ENCODE measurements around the gene PIK3CB. TPM values are rescaled to one million over a fixed set of nuclear protein-coding genes. Genes with fewer than 3 reads are reported as not detected.

PIK3CB gene
- total RNA-seq, 6 experiments from 2014 or later, result 12.6 to 18.3 (median 15.8) TPM

GRCh38 chr3:138875754-138876664, 41.3 kb upstream of the PIK3CB start:
- H3K27me3 Mint-ChIP-seq (ENCODE audit: insufficient read depth), result no peaks in the 10 kb centered on the region
- no peak for DNase-seq
- H3K36me3 Mint-ChIP-seq (ENCODE audit: low read depth), result 0 out of 2 replicates have a peak, but pooled peaks cover 14% of the 10 kb centered on the region
- H3K9me3 Mint-ChIP-seq, result peaks cover 11% of the 10 kb centered on the region
- H3K27ac Mint-ChIP-seq, result no peak overlapping the region
- TF ChIP-seq CTCF (IDR thresholded peaks at IDR 0.05), result no peak
- H3K4me3 Mint-ChIP-seq, result no peak overlapping the region
- H3K4me1 Mint-ChIP-seq (ENCODE audit: low read depth), result no peaks in the 10 kb centered on the region; the same call in 1 of the 2 replicates

- no peak for DNase-seq
- no peak overlapping the region for H3K27ac Mint-ChIP-seq
- no peak overlapping the region for H3K4me3 Mint-ChIP-seq
- no peaks in the 10 kb centered on the region for H3K27me3 Mint-ChIP-seq (ENCODE audit: insufficient read depth)
- peaks cover 11% of the 10 kb centered on the region for H3K9me3 Mint-ChIP-seq
- H3K36me3 Mint-ChIP-seq (ENCODE audit: low read depth), result 0 out of 2 replicates have a peak, but pooled peaks cover 14% of the 10 kb centered on the region
- H3K4me1 Mint-ChIP-seq (ENCODE audit: low read depth), result no peaks in the 10 kb centered on the region; the same call in 1 of the 2 replicates
- no peak for TF ChIP-seq CTCF (IDR thresholded peaks at IDR 0.05)
Observed at GRCh38 chr3:138875096-138875753, 40.5 kb upstream of the PIK3CB start.

- Mint-ChIP-seq H3K27ac (no peak overlapping the region), H3K36me3 (ENCODE audit: low read depth) (0 out of 2 replicates have a peak, but pooled peaks cover 14% of the 10 kb centered on the region), H3K4me3 (no peak overlapping the region), H3K4me1 (ENCODE audit: low read depth) (no peaks in the 10 kb centered on the region; the same call in 1 of the 2 replicates), H3K9me3 (peaks cover 11% of the 10 kb centered on the region), H3K27me3 (ENCODE audit: insufficient read depth) (no peaks in the 10 kb centered on the region)
- no peak for DNase-seq
- TF ChIP-seq CTCF (IDR thresholded peaks at IDR 0.05), result no peak
Observed at GRCh38 chr3:138873471-138874278, 38.9 kb upstream of the PIK3CB start.

- TF ChIP-seq CTCF (IDR thresholded peaks at IDR 0.05), result no peak
- H3K36me3 Mint-ChIP-seq (ENCODE audit: low read depth), result 0 out of 2 replicates have a peak, but pooled peaks cover 14% of the 10 kb centered on the region
- H3K27me3 Mint-ChIP-seq (ENCODE audit: insufficient read depth), result no peaks in the 10 kb centered on the region
- peaks cover 11% of the 10 kb centered on the region for H3K9me3 Mint-ChIP-seq
- peak overlapping the region; percentile 10; the same call in 1 of the 2 replicates for H3K4me3 Mint-ChIP-seq
- DNase-seq, result no peak
- H3K27ac Mint-ChIP-seq, result no peak overlapping the region
- H3K4me1 Mint-ChIP-seq (ENCODE audit: low read depth), result no peaks in the 10 kb centered on the region; the same call in 1 of the 2 replicates
Observed at GRCh38 chr3:138872632-138873031, 37.9 kb upstream of the PIK3CB start.

GRCh38 chr3:138867996-138868395, 33.3 kb upstream of the PIK3CB start:
- Mint-ChIP-seq H3K9me3 (no peaks in the 10 kb centered on the region), H3K4me1 (ENCODE audit: low read depth) (peaks cover 11% of the 10 kb centered on the region), H3K27me3 (ENCODE audit: insufficient read depth) (peaks cover 2% of the 10 kb centered on the region; the same call in 1 of the 2 replicates), H3K4me3 (no peak overlapping the region), H3K36me3 (ENCODE audit: low read depth) (no peaks in the 10 kb centered on the region), H3K27ac (no peak overlapping the region)
- DNase-seq, result no peak
- TF ChIP-seq CTCF (IDR thresholded peaks at IDR 0.05), result no peak

Measured in HFFc6 (cell line).